Body of pancreas (tissue), 4 donors: ENCODE measurements around the gene PCYT2.

Source experiments
- CTCF ChIP-seq, 7 experiments: fragments of 450-650 bp in 4 of 7; fragments of 200-600 bp in 3 of 7; sonication (generic) in 3 of 7; IDR thresholded peaks; one replicate each; pipeline ENCODE4 v1.5.1; 2016 to 2019; ENCODE audit warnings: antibody characterized with exemption in 7 of 7
- POLR2A ChIP-seq, 3 donors: fragments of 450-650 bp; IDR thresholded peaks; one replicate each; pipeline ENCODE4 v1.6.1; 2016; ENCODE audit warnings: antibody characterized with exemption in 3 of 3, mild to moderate bottlenecking in 2 of 3

- no peak for TF ChIP-seq CTCF (IDR thresholded peaks at IDR 0.05)
- TF ChIP-seq POLR2A (IDR thresholded peaks at IDR 0.05): peak in 2 of 3 donors; percentile 10 to 41
Observed at GRCh38 chr17:81863123-81863675, 48.0 kb downstream of the PCYT2 start.
